Progenitor cell of endocrine pancreas (in vitro differentiated cells): ENCODE results near the gene DRG2. TPM values are rescaled to one million over a fixed set of nuclear protein-coding genes. Genes with fewer than 3 reads are reported as not detected.

ENCODE experiments used
- DNase-seq: peaks from one replicate; pipeline ENCODE4 v3.0.0; 2021; ENCODE audit warnings: low spot score; ENCODE audit not compliant: unreplicated experiment
- H3K27ac Mint-ChIP-seq: 2 replicates; pipeline ENCODE4 v1.8.0; 2021; ENCODE audit warnings: mild to moderate bottlenecking, moderate library complexity, mixed read lengths
- H3K27me3 Mint-ChIP-seq: 2 replicates; pipeline ENCODE4 v1.8.0; 2021; ENCODE audit warnings: mixed read lengths
- H3K36me3 Mint-ChIP-seq: 2 replicates; pipeline ENCODE4 v1.8.0; 2022; ENCODE audit warnings: mixed read lengths; ENCODE audit not compliant: insufficient read depth
- H3K4me1 Mint-ChIP-seq: 2 replicates; pipeline ENCODE4 v1.8.0; 2021; ENCODE audit warnings: low read depth, mixed read lengths
- H3K4me3 Mint-ChIP-seq: 2 replicates; pipeline ENCODE4 v1.8.0; 2021; ENCODE audit warnings: low read depth, mild to moderate bottlenecking, moderate library complexity, mixed read lengths
- H3K9me3 Mint-ChIP-seq: 2 replicates; pipeline ENCODE4 v1.8.0; 2021; ENCODE audit warnings: low read depth, mixed read lengths
- CTCF ChIP-seq: fragments of 200-600 bp; sonication (generic); IDR thresholded peaks from one replicate; pipeline ENCODE4 v1.5.0; 2021; ENCODE audit warnings: antibody characterized with exemption, mild to moderate bottlenecking; ENCODE audit not compliant: unreplicated experiment
- total RNA-seq: library from RNA; stranded (reverse); gene quantifications from 2 replicates; pipeline ENCODE4 v1.2.1, GENCODE V29; 2021

DRG2 gene
- total RNA-seq, 1 donor from 2014 or later: 42.9 TPM

GRCh38 chr17:18129041-18129502 lies 41.3 kb downstream of the DRG2 start:
- H3K36me3 Mint-ChIP-seq: no peaks in the 10 kb centered on the region
- DNase-seq: no peak
- no peaks in the 10 kb centered on the region for H3K4me1 Mint-ChIP-seq
- H3K4me3 Mint-ChIP-seq: no peak overlapping the region
- H3K27me3 Mint-ChIP-seq: peaks cover 11% of the 10 kb centered on the region
- no peak overlapping the region for H3K27ac Mint-ChIP-seq
- H3K9me3 Mint-ChIP-seq: no peaks in the 10 kb centered on the region
- TF ChIP-seq CTCF: no peak

GRCh38 chr17:18132711-18133110 lies 45.0 kb downstream of the DRG2 start:
- no peak for TF ChIP-seq CTCF
- no peak overlapping the region for H3K27ac Mint-ChIP-seq
- H3K9me3 Mint-ChIP-seq: no peaks in the 10 kb centered on the region
- H3K27me3 Mint-ChIP-seq: peaks cover 13% of the 10 kb centered on the region
- no peaks in the 10 kb centered on the region for H3K4me1 Mint-ChIP-seq
- H3K4me3 Mint-ChIP-seq: no peak overlapping the region
- DNase-seq: no peak
- H3K36me3 Mint-ChIP-seq: no peaks in the 10 kb centered on the region

GRCh38 chr17:18136357-18136756 lies 48.6 kb downstream of the DRG2 start:
- TF ChIP-seq CTCF: no peak
- no peaks in the 10 kb centered on the region for H3K36me3 Mint-ChIP-seq
- H3K4me1 Mint-ChIP-seq: peaks cover 7% of the 10 kb centered on the region
- H3K27ac Mint-ChIP-seq: no peak overlapping the region
- H3K27me3 Mint-ChIP-seq: peaks cover 10% of the 10 kb centered on the region
- DNase-seq: no peak
- H3K4me3 Mint-ChIP-seq: no peak overlapping the region
- no peaks in the 10 kb centered on the region for H3K9me3 Mint-ChIP-seq

GRCh38 chr17:18138065-18138749 lies 50.5 kb downstream of the DRG2 start:
- no peak for TF ChIP-seq CTCF
- peaks cover 7% of the 10 kb centered on the region for H3K4me1 Mint-ChIP-seq
- no peaks in the 10 kb centered on the region for H3K36me3 Mint-ChIP-seq
- DNase-seq: no peak
- H3K27me3 Mint-ChIP-seq: peaks cover 6% of the 10 kb centered on the region
- no peak overlapping the region for H3K4me3 Mint-ChIP-seq
- no peak overlapping the region for H3K27ac Mint-ChIP-seq
- no peaks in the 10 kb centered on the region for H3K9me3 Mint-ChIP-seq

GRCh38 chr17:18139092-18139491 lies 51.3 kb downstream of the DRG2 start:
- DNase-seq: no peak
- TF ChIP-seq CTCF: no peak
- Mint-ChIP-seq H3K4me1 (peaks cover 7% of the 10 kb centered on the region), H3K9me3 (no peaks in the 10 kb centered on the region), H3K27me3 (peaks cover 6% of the 10 kb centered on the region), H3K27ac (no peak overlapping the region), H3K4me3 (no peak overlapping the region), H3K36me3 (no peaks in the 10 kb centered on the region)
